ENCODE results near the gene ZMYM4.

DNA sequence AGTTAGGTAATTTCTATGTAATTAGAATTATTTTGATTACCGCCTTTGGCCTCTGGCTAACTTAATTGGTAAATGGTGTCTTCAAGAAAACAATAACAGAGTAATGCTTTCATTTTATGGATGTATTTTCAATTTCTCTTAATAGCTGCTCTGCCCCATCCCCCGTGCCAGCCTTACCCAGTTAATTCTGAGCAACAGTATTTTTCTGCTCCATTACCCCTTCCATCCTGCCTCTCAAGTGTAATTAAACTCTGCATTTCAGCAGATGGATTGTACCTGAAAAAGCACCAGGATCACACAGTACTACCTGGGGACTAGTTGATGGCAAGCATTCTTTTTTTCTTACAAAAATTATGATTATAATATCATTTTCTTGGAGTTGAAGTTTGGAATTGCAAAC is 184.5 kb downstream of the ZMYM4 start:
- TF ChIP-seq, protein P1, sequence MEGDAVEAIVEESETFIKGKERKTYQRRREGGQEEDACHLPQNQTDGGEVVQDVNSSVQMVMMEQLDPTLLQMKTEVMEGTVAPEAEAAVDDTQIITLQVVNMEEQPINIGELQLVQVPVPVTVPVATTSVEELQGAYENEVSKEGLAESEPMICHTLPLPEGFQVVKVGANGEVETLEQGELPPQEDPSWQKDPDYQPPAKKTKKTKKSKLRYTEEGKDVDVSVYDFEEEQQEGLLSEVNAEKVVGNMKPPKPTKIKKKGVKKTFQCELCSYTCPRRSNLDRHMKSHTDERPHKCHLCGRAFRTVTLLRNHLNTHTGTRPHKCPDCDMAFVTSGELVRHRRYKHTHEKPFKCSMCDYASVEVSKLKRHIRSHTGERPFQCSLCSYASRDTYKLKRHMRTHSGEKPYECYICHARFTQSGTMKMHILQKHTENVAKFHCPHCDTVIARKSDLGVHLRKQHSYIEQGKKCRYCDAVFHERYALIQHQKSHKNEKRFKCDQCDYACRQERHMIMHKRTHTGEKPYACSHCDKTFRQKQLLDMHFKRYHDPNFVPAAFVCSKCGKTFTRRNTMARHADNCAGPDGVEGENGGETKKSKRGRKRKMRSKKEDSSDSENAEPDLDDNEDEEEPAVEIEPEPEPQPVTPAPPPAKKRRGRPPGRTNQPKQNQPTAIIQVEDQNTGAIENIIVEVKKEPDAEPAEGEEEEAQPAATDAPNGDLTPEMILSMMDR (IDR thresholded peaks at IDR 0.05), result no peak
- TF ChIP-seq POLR2A (IDR thresholded peaks at IDR 0.05), result no peak
